Measurements from ENCODE around the gene RPGRIP1L. TPM values are rescaled to one million over a fixed set of nuclear protein-coding genes. Genes with fewer than 3 reads are reported as not detected.

Gene RPGRIP1L
- total RNA-seq, 1 experiment from 2014 or later = 9.8 TPM

DNA sequence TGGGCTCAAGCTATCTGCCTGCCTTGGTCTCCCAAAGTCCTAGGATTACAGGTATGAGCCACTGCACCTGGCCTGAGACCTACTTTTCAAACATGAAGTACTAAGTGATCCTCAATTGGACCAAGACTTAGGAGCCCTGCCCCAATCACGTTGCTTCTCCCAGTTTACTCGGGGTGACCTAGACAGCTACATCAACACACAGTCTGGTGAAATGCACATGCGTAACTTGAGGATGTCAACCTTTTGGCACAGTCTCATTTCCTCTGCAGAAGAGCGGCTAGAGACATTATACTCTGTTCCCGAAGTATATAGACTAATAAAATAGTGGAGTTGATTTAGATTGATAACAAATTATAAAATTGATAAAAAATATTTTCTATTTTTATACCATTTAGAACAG, 17.4 kb upstream of the RPGRIP1L start:
- no peak for DNase-seq (ENCODE audit: low spot score)
- Mint-ChIP-seq H3K4me3 (no peak overlapping the region), H3K4me1 (peaks cover 16% of the 10 kb centered on the region), H3K27ac (no peak overlapping the region), H3K36me3 (no peaks in the 10 kb centered on the region), H3K27me3 (ENCODE audit: low read depth) (no peaks in the 10 kb centered on the region), H3K9me3 (no peaks in the 10 kb centered on the region)
- TF ChIP-seq, protein P1, sequence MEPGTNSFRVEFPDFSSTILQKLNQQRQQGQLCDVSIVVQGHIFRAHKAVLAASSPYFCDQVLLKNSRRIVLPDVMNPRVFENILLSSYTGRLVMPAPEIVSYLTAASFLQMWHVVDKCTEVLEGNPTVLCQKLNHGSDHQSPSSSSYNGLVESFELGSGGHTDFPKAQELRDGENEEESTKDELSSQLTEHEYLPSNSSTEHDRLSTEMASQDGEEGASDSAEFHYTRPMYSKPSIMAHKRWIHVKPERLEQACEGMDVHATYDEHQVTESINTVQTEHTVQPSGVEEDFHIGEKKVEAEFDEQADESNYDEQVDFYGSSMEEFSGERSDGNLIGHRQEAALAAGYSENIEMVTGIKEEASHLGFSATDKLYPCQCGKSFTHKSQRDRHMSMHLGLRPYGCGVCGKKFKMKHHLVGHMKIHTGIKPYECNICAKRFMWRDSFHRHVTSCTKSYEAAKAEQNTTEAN (CRISPR knock-in tag; IDR thresholded peaks at IDR 0.05) = no peak
- TF ChIP-seq RORB (CRISPR knock-in tag; IDR thresholded peaks at IDR 0.05) = no peak
- TF ChIP-seq, protein P2, sequence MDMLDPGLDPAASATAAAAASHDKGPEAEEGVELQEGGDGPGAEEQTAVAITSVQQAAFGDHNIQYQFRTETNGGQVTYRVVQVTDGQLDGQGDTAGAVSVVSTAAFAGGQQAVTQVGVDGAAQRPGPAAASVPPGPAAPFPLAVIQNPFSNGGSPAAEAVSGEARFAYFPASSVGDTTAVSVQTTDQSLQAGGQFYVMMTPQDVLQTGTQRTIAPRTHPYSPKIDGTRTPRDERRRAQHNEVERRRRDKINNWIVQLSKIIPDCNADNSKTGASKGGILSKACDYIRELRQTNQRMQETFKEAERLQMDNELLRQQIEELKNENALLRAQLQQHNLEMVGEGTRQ (CRISPR knock-in tag; IDR thresholded peaks at IDR 0.05) = no peak
- no peak for TF ChIP-seq TP53 (CRISPR knock-in tag; IDR thresholded peaks at IDR 0.05)
- TF ChIP-seq ZNF138 (CRISPR knock-in tag; conservative IDR thresholded peaks at IDR 0.05) = no peak
- no peak for TF ChIP-seq JUN (CRISPR knock-in tag; IDR thresholded peaks at IDR 0.05)
- TF ChIP-seq ATF1 (CRISPR knock-in tag; IDR thresholded peaks at IDR 0.05) = no peak
- no peak for TF ChIP-seq OVOL2 (CRISPR knock-in tag; IDR thresholded peaks at IDR 0.05; ENCODE audit: borderline replicate concordance)
- TF ChIP-seq PRRX2 (CRISPR knock-in tag; IDR thresholded peaks at IDR 0.05) = no peak
- TF ChIP-seq, protein P3, sequence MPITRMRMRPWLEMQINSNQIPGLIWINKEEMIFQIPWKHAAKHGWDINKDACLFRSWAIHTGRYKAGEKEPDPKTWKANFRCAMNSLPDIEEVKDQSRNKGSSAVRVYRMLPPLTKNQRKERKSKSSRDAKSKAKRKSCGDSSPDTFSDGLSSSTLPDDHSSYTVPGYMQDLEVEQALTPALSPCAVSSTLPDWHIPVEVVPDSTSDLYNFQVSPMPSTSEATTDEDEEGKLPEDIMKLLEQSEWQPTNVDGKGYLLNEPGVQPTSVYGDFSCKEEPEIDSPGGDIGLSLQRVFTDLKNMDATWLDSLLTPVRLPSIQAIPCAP (CRISPR knock-in tag; IDR thresholded peaks at IDR 0.05) = no peak
- TF ChIP-seq ELF4 (CRISPR knock-in tag; IDR thresholded peaks at IDR 0.05; ENCODE audit: low read depth) = no peak
- no peak for TF ChIP-seq CREM (CRISPR knock-in tag; IDR thresholded peaks at IDR 0.05)
- no peak for TF ChIP-seq NFYB (CRISPR knock-in tag; conservative IDR thresholded peaks at IDR 0.05; ENCODE audit: low read depth)
- TF ChIP-seq, protein P4, sequence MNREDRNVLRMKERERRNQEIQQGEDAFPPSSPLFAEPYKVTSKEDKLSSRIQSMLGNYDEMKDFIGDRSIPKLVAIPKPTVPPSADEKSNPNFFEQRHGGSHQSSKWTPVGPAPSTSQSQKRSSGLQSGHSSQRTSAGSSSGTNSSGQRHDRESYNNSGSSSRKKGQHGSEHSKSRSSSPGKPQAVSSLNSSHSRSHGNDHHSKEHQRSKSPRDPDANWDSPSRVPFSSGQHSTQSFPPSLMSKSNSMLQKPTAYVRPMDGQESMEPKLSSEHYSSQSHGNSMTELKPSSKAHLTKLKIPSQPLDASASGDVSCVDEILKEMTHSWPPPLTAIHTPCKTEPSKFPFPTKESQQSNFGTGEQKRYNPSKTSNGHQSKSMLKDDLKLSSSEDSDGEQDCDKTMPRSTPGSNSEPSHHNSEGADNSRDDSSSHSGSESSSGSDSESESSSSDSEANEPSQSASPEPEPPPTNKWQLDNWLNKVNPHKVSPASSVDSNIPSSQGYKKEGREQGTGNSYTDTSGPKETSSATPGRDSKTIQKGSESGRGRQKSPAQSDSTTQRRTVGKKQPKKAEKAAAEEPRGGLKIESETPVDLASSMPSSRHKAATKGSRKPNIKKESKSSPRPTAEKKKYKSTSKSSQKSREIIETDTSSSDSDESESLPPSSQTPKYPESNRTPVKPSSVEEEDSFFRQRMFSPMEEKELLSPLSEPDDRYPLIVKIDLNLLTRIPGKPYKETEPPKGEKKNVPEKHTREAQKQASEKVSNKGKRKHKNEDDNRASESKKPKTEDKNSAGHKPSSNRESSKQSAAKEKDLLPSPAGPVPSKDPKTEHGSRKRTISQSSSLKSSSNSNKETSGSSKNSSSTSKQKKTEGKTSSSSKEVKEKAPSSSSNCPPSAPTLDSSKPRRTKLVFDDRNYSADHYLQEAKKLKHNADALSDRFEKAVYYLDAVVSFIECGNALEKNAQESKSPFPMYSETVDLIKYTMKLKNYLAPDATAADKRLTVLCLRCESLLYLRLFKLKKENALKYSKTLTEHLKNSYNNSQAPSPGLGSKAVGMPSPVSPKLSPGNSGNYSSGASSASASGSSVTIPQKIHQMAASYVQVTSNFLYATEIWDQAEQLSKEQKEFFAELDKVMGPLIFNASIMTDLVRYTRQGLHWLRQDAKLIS (CRISPR knock-in tag; IDR thresholded peaks at IDR 0.05; ENCODE audit: borderline replicate concordance) = no peak
- TF ChIP-seq, protein P5, sequence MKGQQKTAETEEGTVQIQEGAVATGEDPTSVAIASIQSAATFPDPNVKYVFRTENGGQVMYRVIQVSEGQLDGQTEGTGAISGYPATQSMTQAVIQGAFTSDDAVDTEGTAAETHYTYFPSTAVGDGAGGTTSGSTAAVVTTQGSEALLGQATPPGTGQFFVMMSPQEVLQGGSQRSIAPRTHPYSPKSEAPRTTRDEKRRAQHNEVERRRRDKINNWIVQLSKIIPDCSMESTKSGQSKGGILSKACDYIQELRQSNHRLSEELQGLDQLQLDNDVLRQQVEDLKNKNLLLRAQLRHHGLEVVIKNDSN (CRISPR knock-in tag; IDR thresholded peaks at IDR 0.05) = no peak
- TF ChIP-seq, protein P6, sequence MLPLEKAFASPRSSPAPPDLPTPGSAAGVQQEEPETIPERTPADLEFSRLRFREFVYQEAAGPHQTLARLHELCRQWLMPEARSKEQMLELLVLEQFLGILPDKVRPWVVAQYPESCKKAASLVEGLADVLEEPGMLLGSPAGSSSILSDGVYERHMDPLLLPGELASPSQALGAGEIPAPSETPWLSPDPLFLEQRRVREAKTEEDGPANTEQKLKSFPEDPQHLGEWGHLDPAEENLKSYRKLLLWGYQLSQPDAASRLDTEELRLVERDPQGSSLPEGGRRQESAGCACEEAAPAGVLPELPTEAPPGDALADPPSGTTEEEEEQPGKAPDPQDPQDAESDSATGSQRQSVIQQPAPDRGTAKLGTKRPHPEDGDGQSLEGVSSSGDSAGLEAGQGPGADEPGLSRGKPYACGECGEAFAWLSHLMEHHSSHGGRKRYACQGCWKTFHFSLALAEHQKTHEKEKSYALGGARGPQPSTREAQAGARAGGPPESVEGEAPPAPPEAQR (CRISPR knock-in tag; IDR thresholded peaks at IDR 0.05) = no peak
- TF ChIP-seq CBFB (CRISPR knock-in tag; IDR thresholded peaks at IDR 0.05; ENCODE audit: low read depth) = no peak
- TF ChIP-seq NFATC4 (CRISPR knock-in tag; IDR thresholded peaks at IDR 0.05) = no peak
- no peak for TF ChIP-seq SOX15 (CRISPR knock-in tag; IDR thresholded peaks at IDR 0.05)
- CTCF ChIA-PET = no interaction called here
- POLR2A ChIA-PET = no interaction called here
- no peak for ATAC-seq

DNA sequence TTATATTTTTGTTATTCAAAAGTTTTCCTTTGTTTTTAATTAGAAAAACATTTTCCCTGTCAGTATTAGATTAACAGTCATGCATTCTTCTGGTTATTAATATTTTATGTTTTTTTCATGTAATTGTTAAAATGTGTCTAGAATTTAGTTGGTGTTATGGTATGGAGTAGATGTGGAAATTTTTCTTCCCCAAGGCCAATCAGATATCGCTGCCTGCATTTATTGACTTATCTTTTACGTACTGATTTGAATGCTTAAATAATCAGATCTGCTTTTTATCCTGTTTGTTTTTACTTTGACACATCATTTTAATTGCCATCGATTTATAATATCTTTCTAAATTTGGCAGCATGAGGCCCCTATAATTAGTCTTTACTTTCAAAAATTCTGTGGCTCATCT, 13.9 kb upstream of the RPGRIP1L start:
- Mint-ChIP-seq H3K4me3 (no peak overlapping the region), H3K36me3 (no peaks in the 10 kb centered on the region), H3K4me1 (peaks cover 24% of the 10 kb centered on the region), H3K27me3 (ENCODE audit: low read depth) (no peaks in the 10 kb centered on the region), H3K9me3 (no peaks in the 10 kb centered on the region), H3K27ac (no peak overlapping the region)
- no peak for DNase-seq (ENCODE audit: low spot score)
- no peak for ATAC-seq
- ChIA-PET POLR2A (no interaction called here), CTCF (no interaction called here)
- TF ChIP-seq, protein P7, sequence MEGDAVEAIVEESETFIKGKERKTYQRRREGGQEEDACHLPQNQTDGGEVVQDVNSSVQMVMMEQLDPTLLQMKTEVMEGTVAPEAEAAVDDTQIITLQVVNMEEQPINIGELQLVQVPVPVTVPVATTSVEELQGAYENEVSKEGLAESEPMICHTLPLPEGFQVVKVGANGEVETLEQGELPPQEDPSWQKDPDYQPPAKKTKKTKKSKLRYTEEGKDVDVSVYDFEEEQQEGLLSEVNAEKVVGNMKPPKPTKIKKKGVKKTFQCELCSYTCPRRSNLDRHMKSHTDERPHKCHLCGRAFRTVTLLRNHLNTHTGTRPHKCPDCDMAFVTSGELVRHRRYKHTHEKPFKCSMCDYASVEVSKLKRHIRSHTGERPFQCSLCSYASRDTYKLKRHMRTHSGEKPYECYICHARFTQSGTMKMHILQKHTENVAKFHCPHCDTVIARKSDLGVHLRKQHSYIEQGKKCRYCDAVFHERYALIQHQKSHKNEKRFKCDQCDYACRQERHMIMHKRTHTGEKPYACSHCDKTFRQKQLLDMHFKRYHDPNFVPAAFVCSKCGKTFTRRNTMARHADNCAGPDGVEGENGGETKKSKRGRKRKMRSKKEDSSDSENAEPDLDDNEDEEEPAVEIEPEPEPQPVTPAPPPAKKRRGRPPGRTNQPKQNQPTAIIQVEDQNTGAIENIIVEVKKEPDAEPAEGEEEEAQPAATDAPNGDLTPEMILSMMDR (IDR thresholded peaks at IDR 0.05) = no peak
- TF ChIP-seq, protein P8, sequence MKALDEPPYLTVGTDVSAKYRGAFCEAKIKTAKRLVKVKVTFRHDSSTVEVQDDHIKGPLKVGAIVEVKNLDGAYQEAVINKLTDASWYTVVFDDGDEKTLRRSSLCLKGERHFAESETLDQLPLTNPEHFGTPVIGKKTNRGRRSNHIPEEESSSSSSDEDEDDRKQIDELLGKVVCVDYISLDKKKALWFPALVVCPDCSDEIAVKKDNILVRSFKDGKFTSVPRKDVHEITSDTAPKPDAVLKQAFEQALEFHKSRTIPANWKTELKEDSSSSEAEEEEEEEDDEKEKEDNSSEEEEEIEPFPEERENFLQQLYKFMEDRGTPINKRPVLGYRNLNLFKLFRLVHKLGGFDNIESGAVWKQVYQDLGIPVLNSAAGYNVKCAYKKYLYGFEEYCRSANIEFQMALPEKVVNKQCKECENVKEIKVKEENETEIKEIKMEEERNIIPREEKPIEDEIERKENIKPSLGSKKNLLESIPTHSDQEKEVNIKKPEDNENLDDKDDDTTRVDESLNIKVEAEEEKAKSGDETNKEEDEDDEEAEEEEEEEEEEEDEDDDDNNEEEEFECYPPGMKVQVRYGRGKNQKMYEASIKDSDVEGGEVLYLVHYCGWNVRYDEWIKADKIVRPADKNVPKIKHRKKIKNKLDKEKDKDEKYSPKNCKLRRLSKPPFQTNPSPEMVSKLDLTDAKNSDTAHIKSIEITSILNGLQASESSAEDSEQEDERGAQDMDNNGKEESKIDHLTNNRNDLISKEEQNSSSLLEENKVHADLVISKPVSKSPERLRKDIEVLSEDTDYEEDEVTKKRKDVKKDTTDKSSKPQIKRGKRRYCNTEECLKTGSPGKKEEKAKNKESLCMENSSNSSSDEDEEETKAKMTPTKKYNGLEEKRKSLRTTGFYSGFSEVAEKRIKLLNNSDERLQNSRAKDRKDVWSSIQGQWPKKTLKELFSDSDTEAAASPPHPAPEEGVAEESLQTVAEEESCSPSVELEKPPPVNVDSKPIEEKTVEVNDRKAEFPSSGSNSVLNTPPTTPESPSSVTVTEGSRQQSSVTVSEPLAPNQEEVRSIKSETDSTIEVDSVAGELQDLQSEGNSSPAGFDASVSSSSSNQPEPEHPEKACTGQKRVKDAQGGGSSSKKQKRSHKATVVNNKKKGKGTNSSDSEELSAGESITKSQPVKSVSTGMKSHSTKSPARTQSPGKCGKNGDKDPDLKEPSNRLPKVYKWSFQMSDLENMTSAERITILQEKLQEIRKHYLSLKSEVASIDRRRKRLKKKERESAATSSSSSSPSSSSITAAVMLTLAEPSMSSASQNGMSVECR (CRISPR knock-in tag; IDR thresholded peaks at IDR 0.05; ENCODE audit: borderline replicate concordance) = no peak
- TF ChIP-seq, protein P3 (CRISPR knock-in tag; IDR thresholded peaks at IDR 0.05) = no peak

Measured in WTC11 (cell line).